ENCODE results near the gene LBH.
A peak's percentile ranks its signal among the peaks of the same experiment; 100 is the strongest.

The LBH gene

GRCh38 chr2:30278419-30278818, 47.1 kb downstream of the LBH start:
- Mint-ChIP-seq H3K27ac (peak overlapping the region; percentile 12), H3K36me3 (ENCODE audit: low read depth) (peaks cover 3% of the 10 kb centered on the region), H3K4me3 (no peak overlapping the region), H3K4me1 (peaks cover 75% of the 10 kb centered on the region), H3K9me3 (no peaks in the 10 kb centered on the region), H3K27me3 (no peaks in the 10 kb centered on the region)
- DNase-seq: no peak
- no peak for ATAC-seq

GRCh38 chr2:30280596-30281434, 49.5 kb downstream of the LBH start:
- H3K27ac Mint-ChIP-seq: no peak overlapping the region
- H3K27me3 Mint-ChIP-seq: no peaks in the 10 kb centered on the region
- no peaks in the 10 kb centered on the region for H3K9me3 Mint-ChIP-seq
- no peaks in the 10 kb centered on the region for H3K36me3 Mint-ChIP-seq (ENCODE audit: low read depth)
- no peak for DNase-seq
- ATAC-seq: no peak
- no peak overlapping the region for H3K4me3 Mint-ChIP-seq
- H3K4me1 Mint-ChIP-seq: peaks cover 64% of the 10 kb centered on the region

GRCh38 chr2:30282081-30282480, 50.7 kb downstream of the LBH start:
- H3K4me1 Mint-ChIP-seq: peaks cover 59% of the 10 kb centered on the region
- H3K4me3 Mint-ChIP-seq: no peak overlapping the region
- ATAC-seq (no peak), DNase-seq (no peak)
- no peak overlapping the region for H3K27ac Mint-ChIP-seq
- H3K9me3 Mint-ChIP-seq: no peaks in the 10 kb centered on the region
- H3K36me3 Mint-ChIP-seq (ENCODE audit: low read depth): no peaks in the 10 kb centered on the region
- no peaks in the 10 kb centered on the region for H3K27me3 Mint-ChIP-seq

GRCh38 chr2:30282721-30283120, 51.4 kb downstream of the LBH start:
- Mint-ChIP-seq H3K27me3 (no peaks in the 10 kb centered on the region), H3K9me3 (no peaks in the 10 kb centered on the region), H3K36me3 (ENCODE audit: low read depth) (no peaks in the 10 kb centered on the region), H3K4me3 (no peak overlapping the region), H3K4me1 (peaks cover 59% of the 10 kb centered on the region), H3K27ac (no peak overlapping the region)
- ATAC-seq (no peak), DNase-seq (no peak)

GRCh38 chr2:30283931-30284565, 52.7 kb downstream of the LBH start:
- ATAC-seq (no peak), DNase-seq (no peak)
- Mint-ChIP-seq H3K9me3 (no peaks in the 10 kb centered on the region), H3K4me3 (no peak overlapping the region), H3K27me3 (no peaks in the 10 kb centered on the region), H3K36me3 (ENCODE audit: low read depth) (no peaks in the 10 kb centered on the region), H3K4me1 (peaks cover 58% of the 10 kb centered on the region), H3K27ac (no peak overlapping the region)

DNA sequence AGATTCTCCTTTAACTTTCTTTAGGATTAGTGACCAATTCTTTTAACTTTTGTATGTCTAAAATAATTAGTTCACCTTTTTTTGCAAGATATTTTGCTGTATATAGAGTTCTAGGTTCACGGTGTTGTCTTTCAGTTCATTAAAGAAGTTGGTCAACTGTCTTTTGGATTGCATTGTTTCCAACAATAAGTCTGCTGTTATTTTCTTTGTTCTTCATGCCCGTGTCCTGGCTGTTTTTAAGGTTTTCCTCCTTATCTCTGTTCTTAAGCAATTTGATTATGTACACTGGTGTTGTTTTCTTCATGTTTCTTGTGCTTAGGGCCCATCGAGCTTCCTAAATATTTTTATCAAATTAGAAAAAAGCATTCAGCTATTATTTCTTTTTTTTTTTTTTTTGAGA, 54.4 kb downstream of the LBH start:
- no peaks in the 10 kb centered on the region for H3K27me3 Mint-ChIP-seq
- no peak overlapping the region for H3K4me3 Mint-ChIP-seq
- H3K36me3 Mint-ChIP-seq (ENCODE audit: low read depth): no peaks in the 10 kb centered on the region
- ATAC-seq (no peak), DNase-seq (no peak)
- no peak overlapping the region for H3K27ac Mint-ChIP-seq
- H3K9me3 Mint-ChIP-seq: no peaks in the 10 kb centered on the region
- H3K4me1 Mint-ChIP-seq: peaks cover 58% of the 10 kb centered on the region

- ATAC-seq: no peak
- H3K4me3 Mint-ChIP-seq: peak overlapping the region; percentile 27
These were observed 56.0 kb downstream of the LBH start for GRCh38 chr2:30287190-30287840.

DNA sequence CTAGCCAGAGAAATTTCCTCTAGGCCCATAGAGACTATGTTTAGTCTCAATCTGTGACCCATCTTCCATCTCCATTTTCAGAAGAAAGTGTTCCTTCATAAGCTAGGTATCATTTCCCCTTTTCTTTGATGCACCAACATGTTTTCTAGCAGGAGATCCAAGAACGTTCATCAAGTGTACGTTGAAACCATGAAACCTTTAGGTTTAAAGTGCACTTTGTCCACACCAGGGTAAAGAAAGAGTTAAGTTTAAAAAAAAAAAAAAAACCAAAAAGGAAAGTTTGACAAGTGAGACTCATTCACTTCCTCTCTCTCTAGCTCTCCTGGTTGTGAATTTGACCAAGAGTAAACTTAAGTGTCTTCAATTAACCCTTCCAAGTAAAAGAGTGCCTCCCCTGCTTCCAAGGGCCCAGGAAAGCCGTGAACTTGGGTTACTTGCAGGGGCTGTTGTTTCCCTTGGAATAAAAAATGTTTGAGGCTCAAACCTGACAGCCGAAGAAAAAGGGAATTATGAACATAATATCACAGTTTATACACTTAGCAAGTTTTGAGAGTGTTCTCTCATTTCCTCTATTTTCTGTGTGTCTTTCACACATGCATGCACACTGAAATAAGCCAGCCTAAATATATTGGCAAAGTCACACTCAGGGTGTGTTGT, 56.7 kb downstream of the LBH start:
- peak overlapping the region; percentile 56 for H3K27ac Mint-ChIP-seq

More at GRCh38 chr2:30287190-30287840, 56.0 kb downstream of the LBH start:
- no peak for DNase-seq
- H3K27me3 Mint-ChIP-seq: no peaks in the 10 kb centered on the region
- H3K27ac Mint-ChIP-seq: peak overlapping the region; percentile 56
- H3K36me3 Mint-ChIP-seq (ENCODE audit: low read depth): no peaks in the 10 kb centered on the region
- peaks cover 57% of the 10 kb centered on the region for H3K4me1 Mint-ChIP-seq
- H3K9me3 Mint-ChIP-seq: no peaks in the 10 kb centered on the region

GRCh38 chr2:30288561-30288960, 57.2 kb downstream of the LBH start:
- H3K36me3 Mint-ChIP-seq (ENCODE audit: low read depth): no peaks in the 10 kb centered on the region
- ATAC-seq: no peak
- peak overlapping the region; percentile 56 for H3K27ac Mint-ChIP-seq
- peaks cover 57% of the 10 kb centered on the region for H3K4me1 Mint-ChIP-seq
- no peak overlapping the region for H3K4me3 Mint-ChIP-seq
- no peaks in the 10 kb centered on the region for H3K9me3 Mint-ChIP-seq
- DNase-seq: no peak
- no peaks in the 10 kb centered on the region for H3K27me3 Mint-ChIP-seq

More for the DNA sequence above, 56.7 kb downstream of the LBH start:
- Mint-ChIP-seq H3K9me3 (no peaks in the 10 kb centered on the region), H3K27me3 (no peaks in the 10 kb centered on the region), H3K36me3 (ENCODE audit: low read depth) (no peaks in the 10 kb centered on the region), H3K4me3 (peak overlapping the region; percentile 0), H3K4me1 (peaks cover 53% of the 10 kb centered on the region)
- ATAC-seq: no peak
- DNase-seq: no peak

- Mint-ChIP-seq H3K27ac (peak overlapping the region; percentile 43), H3K36me3 (ENCODE audit: low read depth) (no peaks in the 10 kb centered on the region), H3K4me1 (peaks cover 47% of the 10 kb centered on the region), H3K9me3 (peaks cover 5% of the 10 kb centered on the region), H3K4me3 (no peak overlapping the region), H3K27me3 (no peaks in the 10 kb centered on the region)
- ATAC-seq (peak; percentile 73), DNase-seq (peak; percentile 38)
These were observed 62.1 kb downstream of the LBH start for GRCh38 chr2:30293303-30293921.

GRCh38 chr2:30294133-30294532, 62.8 kb downstream of the LBH start:
- Mint-ChIP-seq H3K27me3 (no peaks in the 10 kb centered on the region), H3K36me3 (ENCODE audit: low read depth) (no peaks in the 10 kb centered on the region), H3K4me1 (peaks cover 46% of the 10 kb centered on the region), H3K9me3 (peaks cover 5% of the 10 kb centered on the region), H3K27ac (peak overlapping the region; percentile 18), H3K4me3 (no peak overlapping the region)
- no peak for DNase-seq
- no peak for ATAC-seq

DNA sequence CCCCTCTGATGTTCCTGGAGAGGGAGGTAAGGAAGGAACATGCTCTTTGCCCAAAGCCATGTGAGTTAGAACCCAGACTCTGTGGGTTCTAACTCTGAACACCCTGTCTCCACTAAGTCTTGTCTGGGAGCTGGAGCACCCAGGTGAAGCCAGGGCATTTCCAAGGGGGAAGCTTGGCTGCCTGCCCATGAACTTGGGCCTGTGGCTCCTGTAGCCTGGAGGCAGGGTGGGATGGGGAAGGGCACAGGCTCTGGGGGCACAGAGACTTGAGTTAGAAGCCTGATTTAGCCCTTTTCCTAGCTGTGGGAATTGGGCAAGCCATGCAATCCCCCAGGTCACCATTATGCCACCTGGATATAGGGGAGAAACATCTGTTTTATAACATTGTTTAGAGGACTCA, 65.2 kb downstream of the LBH start:
- no peak for ATAC-seq

DNA sequence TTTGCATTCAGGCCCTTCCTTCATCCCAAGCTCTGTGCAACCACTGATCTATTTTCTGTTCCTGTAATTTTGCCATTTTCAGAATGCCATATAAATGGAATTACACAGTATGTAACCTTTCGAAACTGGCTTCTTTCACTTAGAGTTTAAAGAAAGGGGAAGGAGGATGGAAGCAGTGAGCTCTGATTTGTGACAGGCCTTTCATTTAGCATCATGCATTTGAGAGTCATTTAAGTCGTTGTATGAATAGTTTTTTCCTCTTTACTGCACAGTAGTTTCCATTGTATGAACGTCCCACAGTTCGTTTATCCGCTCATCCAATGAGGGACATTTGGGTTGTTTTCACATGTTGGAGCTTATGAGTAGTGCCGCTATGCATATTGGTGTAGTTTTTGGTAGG, 67.0 kb downstream of the LBH start:
- Mint-ChIP-seq H3K36me3 (ENCODE audit: low read depth) (no peaks in the 10 kb centered on the region), H3K4me3 (no peak overlapping the region), H3K9me3 (peaks cover 5% of the 10 kb centered on the region), H3K4me1 (peaks cover 35% of the 10 kb centered on the region), H3K27me3 (no peaks in the 10 kb centered on the region), H3K27ac (peak overlapping the region; percentile 71)
- no peak for DNase-seq
- peak; percentile 47 for ATAC-seq

More for the DNA sequence above, 65.2 kb downstream of the LBH start:
- H3K27me3 Mint-ChIP-seq: no peaks in the 10 kb centered on the region
- no peak overlapping the region for H3K4me3 Mint-ChIP-seq
- no peak overlapping the region for H3K27ac Mint-ChIP-seq
- peaks cover 5% of the 10 kb centered on the region for H3K9me3 Mint-ChIP-seq
- H3K4me1 Mint-ChIP-seq: peaks cover 37% of the 10 kb centered on the region
- no peaks in the 10 kb centered on the region for H3K36me3 Mint-ChIP-seq (ENCODE audit: low read depth)
- no peak for DNase-seq

DNA sequence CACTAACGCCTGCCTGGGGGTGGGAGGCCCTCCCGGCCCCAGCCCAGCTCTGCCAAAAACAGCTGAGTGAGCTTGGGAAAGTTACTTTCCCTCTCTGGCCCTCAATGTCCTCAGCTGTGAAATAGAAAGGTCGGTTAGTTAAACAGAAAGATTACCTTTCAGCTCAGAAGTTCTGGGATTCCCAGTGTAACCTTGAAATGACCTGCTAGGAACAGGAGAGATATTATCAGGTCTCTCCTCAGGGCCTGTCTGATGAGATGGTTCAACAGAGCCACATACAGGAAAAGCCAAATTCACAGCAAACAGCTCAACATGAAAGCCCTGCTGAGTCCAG, 68.8 kb downstream of the LBH start:
- DNase-seq: no peak
- Mint-ChIP-seq H3K4me1 (peaks cover 28% of the 10 kb centered on the region), H3K27me3 (no peaks in the 10 kb centered on the region), H3K27ac (no peak overlapping the region), H3K4me3 (no peak overlapping the region), H3K36me3 (ENCODE audit: low read depth) (no peaks in the 10 kb centered on the region), H3K9me3 (peaks cover 5% of the 10 kb centered on the region)
- no peak for ATAC-seq
